MM.1S (cell line): ENCODE data around the gene MAGEL2.

Experiments
- DNase-seq: peaks from one replicate; pipeline ENCODE4 v3.0.0-alpha.2; 2015
- H2AFZ ChIP-seq: fragments of 300-600 bp; sonication (generic); 2 replicates; pipeline ENCODE4 v1.6.0; 2016; ENCODE audit warnings: antibody characterized with exemption, low read length
- H3F3A ChIP-seq: fragments of 300-600 bp; sonication (generic); 2 replicates; pipeline ENCODE4 v1.6.1; 2016; ENCODE audit warnings: mild to moderate bottlenecking, antibody characterized with exemption, low read length, moderate library complexity, mixed read lengths; ENCODE audit not compliant: insufficient read depth
- H3K27ac ChIP-seq: fragments of 300-600 bp; sonication (generic); 2 replicates; pipeline ENCODE4 v1.5.1; 2016; ENCODE audit warnings: mild to moderate bottlenecking, low read length
- H3K27me3 ChIP-seq: fragments of 300-600 bp; sonication (generic); replicated peaks from 2 replicates; pipeline ENCODE4 v1.6.0; 2016; ENCODE audit warnings: low read length; ENCODE audit not compliant: insufficient read depth
- H3K36me3 ChIP-seq: fragments of 300-600 bp; sonication (generic); replicated peaks from 2 replicates; pipeline ENCODE4 v1.6.1; 2016; ENCODE audit warnings: mild to moderate bottlenecking, low read length, mixed read lengths; ENCODE audit not compliant: insufficient read depth
- H3K4me1 ChIP-seq: fragments of 300-600 bp; sonication (generic); 2 replicates; pipeline ENCODE4 v1.6.1; 2016; ENCODE audit warnings: low read length, mixed read lengths
- H3K4me2 ChIP-seq: fragments of 300-600 bp; sonication (generic); 2 replicates; pipeline ENCODE4 v1.6.0; 2016; ENCODE audit warnings: low read depth, low read length
- H3K4me3 ChIP-seq: fragments of 300-600 bp; sonication (generic); 2 replicates; pipeline ENCODE4 v1.5.1; 2016; ENCODE audit warnings: low read length, mixed read lengths
- H3K79me2 ChIP-seq: fragments of 300-600 bp; sonication (generic); 2 replicates; pipeline ENCODE4 v1.6.1; 2016; ENCODE audit warnings: mixed run types, low read length, mixed read lengths
- H3K9ac ChIP-seq: fragments of 300-600 bp; sonication (generic); 2 replicates; pipeline ENCODE4 v1.6.1; 2016; ENCODE audit warnings: low read length, mixed read lengths
- H3K9me2 ChIP-seq: fragments of 300-600 bp; sonication (generic); replicated peaks from 2 replicates; pipeline ENCODE4 v1.6.1; 2016; ENCODE audit warnings: mild to moderate bottlenecking, low read length, mixed read lengths; ENCODE audit not compliant: insufficient read depth
- H3K9me3 ChIP-seq: fragments of 300-600 bp; sonication (generic); replicated peaks from 2 replicates; pipeline ENCODE4 v1.6.1; 2016; ENCODE audit warnings: mild to moderate bottlenecking, low read length, mixed read lengths; ENCODE audit not compliant: insufficient read depth
- H4K20me1 ChIP-seq: fragments of 300-600 bp; sonication (generic); 2 replicates; pipeline ENCODE4 v1.6.1; 2016; ENCODE audit warnings: mild to moderate bottlenecking, low read length, moderate library complexity, mixed read lengths; ENCODE audit not compliant: insufficient read depth
- EZH2 ChIP-seq: fragments of 300-600 bp; sonication (generic); optimal IDR thresholded peaks from 2 replicates; pipeline ENCODE3; 2017; ENCODE audit warnings: low read depth, mild to moderate bottlenecking, antibody characterized with exemption, low read length, mixed read lengths
- EZH2phosphoT487 ChIP-seq: fragments of 300-600 bp; sonication (generic); IDR thresholded peaks from 2 replicates; pipeline ENCODE4 v1.6.1; 2018; ENCODE audit warnings: antibody characterized with exemption, low read length
- TF ChIP-seq, protein P1 (sequence below): fragments of 300-600 bp; sonication (generic); IDR thresholded peaks from 2 replicates; pipeline ENCODE4 v1.5.1; 2016; ENCODE audit warnings: antibody characterized with exemption, low read length, mixed read lengths

Gene MAGEL2

DNA sequence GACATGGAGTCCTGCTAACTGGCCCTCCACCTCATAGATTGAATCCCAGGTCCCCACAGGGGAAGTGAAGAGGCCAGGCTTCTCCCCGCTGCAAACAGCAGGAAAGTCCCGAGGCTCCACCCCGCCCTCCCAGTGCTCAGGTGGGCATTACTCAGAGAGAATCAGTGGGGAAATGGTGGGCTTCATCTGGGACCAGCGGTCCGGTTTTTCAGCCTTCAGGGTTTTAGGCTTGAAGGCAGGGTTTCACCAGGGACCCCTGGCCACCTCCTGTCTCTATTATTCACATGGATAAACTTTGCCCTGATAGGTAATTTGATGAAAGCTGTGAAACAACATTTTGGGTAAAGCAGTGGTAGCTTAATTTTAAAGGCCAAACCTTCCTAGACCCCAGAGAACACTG, 50.9 kb downstream of the MAGEL2 start:
- no peak for DNase-seq
- H3K9ac ChIP-seq = no peak overlapping the region
- TF ChIP-seq, protein P1, sequence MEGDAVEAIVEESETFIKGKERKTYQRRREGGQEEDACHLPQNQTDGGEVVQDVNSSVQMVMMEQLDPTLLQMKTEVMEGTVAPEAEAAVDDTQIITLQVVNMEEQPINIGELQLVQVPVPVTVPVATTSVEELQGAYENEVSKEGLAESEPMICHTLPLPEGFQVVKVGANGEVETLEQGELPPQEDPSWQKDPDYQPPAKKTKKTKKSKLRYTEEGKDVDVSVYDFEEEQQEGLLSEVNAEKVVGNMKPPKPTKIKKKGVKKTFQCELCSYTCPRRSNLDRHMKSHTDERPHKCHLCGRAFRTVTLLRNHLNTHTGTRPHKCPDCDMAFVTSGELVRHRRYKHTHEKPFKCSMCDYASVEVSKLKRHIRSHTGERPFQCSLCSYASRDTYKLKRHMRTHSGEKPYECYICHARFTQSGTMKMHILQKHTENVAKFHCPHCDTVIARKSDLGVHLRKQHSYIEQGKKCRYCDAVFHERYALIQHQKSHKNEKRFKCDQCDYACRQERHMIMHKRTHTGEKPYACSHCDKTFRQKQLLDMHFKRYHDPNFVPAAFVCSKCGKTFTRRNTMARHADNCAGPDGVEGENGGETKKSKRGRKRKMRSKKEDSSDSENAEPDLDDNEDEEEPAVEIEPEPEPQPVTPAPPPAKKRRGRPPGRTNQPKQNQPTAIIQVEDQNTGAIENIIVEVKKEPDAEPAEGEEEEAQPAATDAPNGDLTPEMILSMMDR = no peak

DNA sequence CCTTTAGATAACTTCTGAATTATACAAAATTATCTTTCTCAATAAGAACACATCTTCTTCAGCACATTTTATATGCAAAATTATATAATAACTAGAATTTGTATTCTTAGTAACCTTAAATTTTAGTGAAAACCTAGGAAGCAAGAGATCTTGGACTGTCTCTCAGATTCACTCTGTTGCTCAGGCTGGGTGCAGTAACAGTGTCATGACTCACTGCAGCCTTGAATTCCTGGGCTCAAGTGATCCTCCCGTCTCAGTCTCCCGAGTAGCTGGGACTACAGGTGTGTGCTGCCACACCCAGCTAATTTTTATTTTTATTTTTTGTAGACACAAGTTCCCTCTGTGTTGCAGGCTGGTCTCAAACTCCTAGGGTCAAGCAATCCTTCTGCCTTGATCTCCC, 52.3 kb downstream of the MAGEL2 start:
- TF ChIP-seq EZH2 = no peak
- TF ChIP-seq, protein P1 = no peak
- TF ChIP-seq EZH2phosphoT487 = no peak
- H4K20me1 ChIP-seq = no peaks in the 10 kb centered on the region
- no peak for DNase-seq

More for the DNA sequence above, 50.9 kb downstream of the MAGEL2 start:
- Histone ChIP-seq H3K9me2 (no peaks in the 10 kb centered on the region), H3K9me3 (no peaks in the 10 kb centered on the region), H3K4me2 (no peak overlapping the region), H2AFZ (no peak overlapping the region), H3K27me3 (no peaks in the 10 kb centered on the region), H3K79me2 (no peaks in the 10 kb centered on the region), H4K20me1 (no peaks in the 10 kb centered on the region), H3K27ac (no peak overlapping the region), H3K4me1 (no peaks in the 10 kb centered on the region), H3K36me3 (no peaks in the 10 kb centered on the region), H3K4me3 (no peak overlapping the region), H3F3A (no peaks in the 10 kb centered on the region)

DNA sequence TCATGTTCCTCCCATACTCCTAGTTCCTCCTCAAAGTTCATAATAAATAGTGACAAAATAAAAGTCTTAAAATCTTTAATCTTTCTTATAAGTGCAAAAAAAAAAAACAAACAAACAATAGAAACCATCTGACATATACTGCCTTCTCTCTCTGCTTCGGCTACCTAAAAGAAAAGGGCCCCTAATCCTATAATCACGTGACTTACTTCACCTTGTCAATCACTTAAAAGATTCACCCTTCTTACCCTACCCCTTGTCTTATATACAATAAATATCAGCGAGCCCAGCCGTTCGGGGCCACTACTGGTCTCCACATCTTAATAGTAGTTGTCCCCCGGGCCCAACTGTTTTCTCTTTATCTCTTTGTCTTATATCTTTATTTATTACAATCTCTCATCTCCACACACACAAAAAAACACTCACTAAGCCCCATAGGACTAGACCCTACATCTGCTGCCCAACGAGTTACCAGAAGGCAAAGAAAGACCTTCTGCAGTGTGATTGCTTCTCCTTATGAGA, 53.4 kb downstream of the MAGEL2 start:
- H4K20me1 ChIP-seq = no peaks in the 10 kb centered on the region
- no peaks in the 10 kb centered on the region for H3K9me2 ChIP-seq
- no peaks in the 10 kb centered on the region for H3K27me3 ChIP-seq
- H3K9me3 ChIP-seq = no peaks in the 10 kb centered on the region
- DNase-seq = no peak
- H3K9ac ChIP-seq = no peak overlapping the region
- no peak overlapping the region for H3K4me3 ChIP-seq
- H3K79me2 ChIP-seq = no peaks in the 10 kb centered on the region
- H2AFZ ChIP-seq = no peak overlapping the region
- no peaks in the 10 kb centered on the region for H3K36me3 ChIP-seq
- no peak overlapping the region for H3K27ac ChIP-seq
- no peak for TF ChIP-seq EZH2phosphoT487
- TF ChIP-seq, protein P1 = no peak
- TF ChIP-seq EZH2 = no peak
- H3F3A ChIP-seq = no peaks in the 10 kb centered on the region
- no peak overlapping the region for H3K4me2 ChIP-seq
- H3K4me1 ChIP-seq = no peaks in the 10 kb centered on the region

More for the DNA sequence above, 52.3 kb downstream of the MAGEL2 start:
- Histone ChIP-seq H3K9ac (no peak overlapping the region), H3F3A (no peaks in the 10 kb centered on the region), H3K4me1 (no peaks in the 10 kb centered on the region), H3K27ac (no peak overlapping the region), H2AFZ (no peak overlapping the region), H3K9me2 (no peaks in the 10 kb centered on the region), H3K4me3 (no peak overlapping the region), H3K79me2 (no peaks in the 10 kb centered on the region), H3K36me3 (no peaks in the 10 kb centered on the region), H3K27me3 (no peaks in the 10 kb centered on the region), H3K4me2 (no peak overlapping the region), H3K9me3 (no peaks in the 10 kb centered on the region)
